Left ventricle myocardium inferior (tissue), 1 donor: ENCODE results near the gene RANBP3. TPM values are rescaled to one million over a fixed set of nuclear protein-coding genes. Genes with fewer than 3 reads are reported as not detected.

ENCODE experiments used
- DNase-seq: peaks from one replicate; pipeline ENCODE4 v3.0.0-alpha.2; 2020
- H3K27ac ChIP-seq: fragments of 200-600 bp; replicated peaks from 2 replicates; pipeline ENCODE4 v1.8.0; 2021
- H3K27me3 ChIP-seq: fragments of 200-600 bp; 2 replicates; pipeline ENCODE4 v1.8.0; 2021; ENCODE audit warnings: low read depth
- H3K36me3 ChIP-seq: fragments of 200-600 bp; 2 replicates; pipeline ENCODE4 v1.8.0; 2021
- H3K4me1 ChIP-seq: fragments of 200-600 bp; 2 replicates; pipeline ENCODE4 v1.8.0; 2021
- H3K4me3 ChIP-seq: fragments of 200-600 bp; 2 replicates; pipeline ENCODE4 v1.8.0; 2021; ENCODE audit warnings: mild to moderate bottlenecking, moderate library complexity
- H3K9me3 ChIP-seq: fragments of 200-600 bp; replicated peaks from 2 replicates; pipeline ENCODE4 v1.8.0; 2021
- intact Hi-C: fragments of 100-400 bp; cut with micrococcal nuclease; formaldehyde crosslinking; loops from one replicate; pipeline ENCODE4 v1.11.0; 2022
- total RNA-seq: library from RNA; stranded (reverse); fragmentation: NEBNext Ultra II Directional; extraction: Animal tissue kit (Norgen Biotek cat#: 25700); gene quantifications from one replicate; pipeline ENCODE4 v1.2.1, GENCODE V29; 2021
- TF ChIP-seq, protein P1 (sequence below): fragments of 200-600 bp; IDR thresholded peaks from 2 replicates; pipeline ENCODE4 v1.8.0; 2021; ENCODE audit warnings: antibody characterized with exemption, mild to moderate bottlenecking, borderline replicate concordance
- donor health status: DM: no; HTN: yes; CAD: no; lungs with severe emphysema.

Gene RANBP3
- total RNA-seq, 1 donor from 2014 or later = 54.8 TPM

DNA sequence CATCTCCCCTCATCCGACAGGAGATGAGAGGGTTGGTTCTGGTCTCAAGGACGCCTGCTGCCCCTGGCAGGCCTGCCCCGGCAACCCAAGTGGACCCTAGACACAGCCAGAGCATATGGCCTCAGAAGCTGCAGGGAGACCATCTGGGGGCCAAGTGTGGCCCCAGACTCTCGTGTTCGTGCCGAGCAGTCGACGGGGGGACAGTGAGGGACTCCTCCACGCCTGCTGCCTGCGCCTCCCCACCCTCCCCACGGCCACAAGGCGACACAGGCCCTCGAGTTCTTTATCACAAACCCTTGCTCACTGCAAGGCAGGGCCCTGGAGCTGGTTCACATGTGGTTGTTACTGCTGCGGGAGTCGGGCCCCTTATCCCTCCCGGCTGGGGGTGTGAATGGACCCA, 54.6 kb downstream of the RANBP3 start:
- H3K4me3 ChIP-seq = no peak overlapping the region
- no peak overlapping the region for H3K27ac ChIP-seq
- TF ChIP-seq, protein P1, sequence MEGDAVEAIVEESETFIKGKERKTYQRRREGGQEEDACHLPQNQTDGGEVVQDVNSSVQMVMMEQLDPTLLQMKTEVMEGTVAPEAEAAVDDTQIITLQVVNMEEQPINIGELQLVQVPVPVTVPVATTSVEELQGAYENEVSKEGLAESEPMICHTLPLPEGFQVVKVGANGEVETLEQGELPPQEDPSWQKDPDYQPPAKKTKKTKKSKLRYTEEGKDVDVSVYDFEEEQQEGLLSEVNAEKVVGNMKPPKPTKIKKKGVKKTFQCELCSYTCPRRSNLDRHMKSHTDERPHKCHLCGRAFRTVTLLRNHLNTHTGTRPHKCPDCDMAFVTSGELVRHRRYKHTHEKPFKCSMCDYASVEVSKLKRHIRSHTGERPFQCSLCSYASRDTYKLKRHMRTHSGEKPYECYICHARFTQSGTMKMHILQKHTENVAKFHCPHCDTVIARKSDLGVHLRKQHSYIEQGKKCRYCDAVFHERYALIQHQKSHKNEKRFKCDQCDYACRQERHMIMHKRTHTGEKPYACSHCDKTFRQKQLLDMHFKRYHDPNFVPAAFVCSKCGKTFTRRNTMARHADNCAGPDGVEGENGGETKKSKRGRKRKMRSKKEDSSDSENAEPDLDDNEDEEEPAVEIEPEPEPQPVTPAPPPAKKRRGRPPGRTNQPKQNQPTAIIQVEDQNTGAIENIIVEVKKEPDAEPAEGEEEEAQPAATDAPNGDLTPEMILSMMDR = no peak
- no peaks in the 10 kb centered on the region for H3K27me3 ChIP-seq
- peaks cover 94% of the 10 kb centered on the region for H3K36me3 ChIP-seq
- peaks cover 26% of the 10 kb centered on the region for H3K4me1 ChIP-seq
- DNase-seq = no peak
- H3K9me3 ChIP-seq = no peaks in the 10 kb centered on the region
- intact Hi-C loops = no loop called here

DNA sequence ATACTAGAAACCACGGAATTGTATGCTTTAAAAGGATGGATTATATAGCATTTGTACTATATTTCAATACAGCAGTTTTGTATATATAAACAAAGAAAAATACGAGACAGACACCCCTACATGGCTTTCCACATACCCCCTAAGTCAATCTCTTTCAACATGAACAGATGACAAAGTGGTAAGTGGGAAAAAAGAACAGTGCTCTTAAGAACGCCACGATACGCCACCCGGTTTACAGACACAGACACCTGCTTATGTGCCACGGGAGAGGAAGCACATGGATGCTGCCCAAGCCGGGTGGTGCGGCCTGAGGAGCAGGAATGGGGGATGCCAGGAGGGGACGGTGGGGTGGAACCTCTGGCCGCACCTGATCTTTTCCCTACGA, 55.8 kb downstream of the RANBP3 start:
- H3K27ac ChIP-seq = no peak overlapping the region
- intact Hi-C loops = no loop called here
- H3K4me1 ChIP-seq = peaks cover 15% of the 10 kb centered on the region
- no peak for DNase-seq
- TF ChIP-seq, protein P1 = no peak
- no peaks in the 10 kb centered on the region for H3K9me3 ChIP-seq
- no peaks in the 10 kb centered on the region for H3K27me3 ChIP-seq
- H3K36me3 ChIP-seq = peaks cover 94% of the 10 kb centered on the region
- no peak overlapping the region for H3K4me3 ChIP-seq

DNA sequence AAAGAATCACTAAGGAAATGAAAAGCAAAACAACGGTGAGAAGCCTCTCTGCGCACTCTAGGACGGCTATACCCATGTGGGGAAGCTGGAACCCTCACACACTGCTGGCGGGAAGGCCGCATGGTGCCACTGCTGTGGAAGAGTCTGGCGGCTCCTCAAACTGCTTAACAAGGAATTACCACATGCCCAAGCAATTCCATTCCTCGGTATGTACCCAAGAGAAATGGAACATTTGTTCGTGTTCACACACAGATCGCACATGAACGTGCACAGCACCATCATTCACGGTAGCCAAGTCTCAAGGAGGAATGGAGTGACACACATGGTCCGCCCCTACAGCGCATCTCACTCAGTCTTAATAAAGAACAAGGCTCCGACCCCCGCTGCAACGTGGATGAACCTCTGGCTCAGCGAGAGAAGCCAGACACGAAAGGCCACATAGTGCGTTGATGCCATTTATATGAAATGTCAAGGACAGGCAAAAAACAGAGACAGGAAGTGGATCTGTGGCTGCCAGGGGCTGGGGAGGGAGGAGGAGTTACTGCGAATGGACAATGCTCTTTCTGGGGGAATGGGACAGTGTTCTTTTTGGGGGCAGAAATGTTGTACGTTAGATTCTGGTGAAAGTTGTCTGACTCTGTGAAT, 56.3 kb downstream of the RANBP3 start:
- no peaks in the 10 kb centered on the region for H3K27me3 ChIP-seq
- H3K9me3 ChIP-seq = no peaks in the 10 kb centered on the region
- DNase-seq = no peak
- H3K4me1 ChIP-seq = peaks cover 14% of the 10 kb centered on the region
- intact Hi-C loops = no loop called here
- peaks cover 96% of the 10 kb centered on the region for H3K36me3 ChIP-seq
- H3K27ac ChIP-seq = no peak overlapping the region
- TF ChIP-seq, protein P1 = no peak
- no peak overlapping the region for H3K4me3 ChIP-seq

DNA sequence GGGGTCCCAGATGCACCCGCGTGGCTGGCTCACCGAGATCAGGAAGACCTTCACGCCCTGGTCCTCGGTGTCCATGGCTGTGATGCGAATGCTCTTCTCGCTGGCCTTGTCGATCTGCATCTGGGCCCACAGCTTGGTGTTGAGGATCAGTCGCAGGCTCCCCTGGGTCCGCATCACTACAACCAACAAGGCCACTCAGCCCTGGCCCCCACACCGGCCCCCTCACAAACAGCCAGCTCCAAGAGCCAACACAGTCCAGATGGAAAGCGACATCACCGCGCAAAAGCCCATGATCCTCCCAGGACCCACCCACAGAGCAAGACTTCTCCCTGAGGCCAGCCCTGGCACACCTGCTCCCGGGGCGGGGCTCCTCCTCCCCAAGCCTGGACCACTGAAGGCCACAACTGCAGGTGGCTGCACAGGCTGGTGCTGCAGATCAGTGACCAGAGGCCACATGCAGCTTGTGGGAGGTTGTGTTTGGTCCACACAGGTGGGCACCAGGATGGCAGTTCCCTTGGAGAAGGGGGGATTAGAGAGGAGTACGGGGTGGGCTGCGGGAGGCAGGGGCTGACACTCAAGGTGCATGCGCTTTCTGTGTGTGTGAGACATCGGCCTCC, 59.4 kb downstream of the RANBP3 start:
- no peaks in the 10 kb centered on the region for H3K27me3 ChIP-seq
- TF ChIP-seq, protein P1 = no peak
- no peak overlapping the region for H3K4me3 ChIP-seq
- H3K9me3 ChIP-seq = no peaks in the 10 kb centered on the region
- intact Hi-C loops = no loop called here
- peaks cover 83% of the 10 kb centered on the region for H3K36me3 ChIP-seq
- DNase-seq = no peak
- peaks cover 33% of the 10 kb centered on the region for H3K4me1 ChIP-seq
- H3K27ac ChIP-seq = no peak overlapping the region

DNA sequence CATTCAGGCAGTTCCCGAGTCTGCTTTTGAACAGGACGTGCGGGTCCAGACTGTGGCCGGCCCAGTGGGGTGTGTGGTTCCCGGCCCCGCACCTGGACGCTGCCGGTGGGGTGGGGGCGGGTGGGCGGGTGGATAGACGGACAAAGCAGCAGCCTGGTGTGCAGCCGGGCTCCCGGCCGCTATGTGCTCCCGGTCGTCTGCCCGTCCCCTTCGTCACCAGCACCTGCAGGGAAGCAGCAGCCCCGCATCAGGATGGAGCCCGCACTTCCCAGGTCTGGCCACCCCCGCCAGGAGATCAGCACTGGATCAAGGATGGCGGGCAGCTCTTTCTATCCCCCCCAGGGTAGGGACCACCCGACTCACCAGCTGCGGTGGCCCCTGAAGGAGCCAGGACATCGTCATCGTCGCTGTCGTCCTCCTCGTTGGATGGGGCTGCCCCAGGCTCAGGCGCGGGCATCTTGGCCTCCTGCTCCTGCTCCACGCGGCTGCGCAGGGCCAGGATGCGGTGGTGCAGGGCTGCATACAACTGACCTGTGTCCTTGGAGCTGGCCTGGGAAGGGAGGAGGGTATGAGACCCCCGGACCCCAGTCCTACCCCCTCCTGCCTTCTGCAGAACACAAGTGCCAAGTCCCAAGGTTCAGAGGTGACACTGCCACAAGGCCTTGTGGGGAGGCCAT, 60.4 kb downstream of the RANBP3 start:
- Histone ChIP-seq H3K27me3 (no peaks in the 10 kb centered on the region), H3K4me3 (no peak overlapping the region), H3K36me3 (peaks cover 73% of the 10 kb centered on the region), H3K9me3 (no peaks in the 10 kb centered on the region), H3K27ac (no peak overlapping the region), H3K4me1 (peaks cover 33% of the 10 kb centered on the region)
- DNase-seq = no peak
- intact Hi-C loops = no loop called here
- TF ChIP-seq, protein P1 = no peak
